DMS53 treated with DMSO at 0.1 percent for 48 hours (cell line): ENCODE measurements around the gene SEC61A1.

ENCODE experiments used
- DNase-seq: peaks from one replicate; lab custom pipeline; 2025; ENCODE audit not compliant: unreplicated experiment; lab: John Stamatoyannopoulos, UW

The SEC61A1 gene

GRCh38 chr3:128111147-128111546, 58.9 kb downstream of the SEC61A1 start:
- no peak for DNase-seq

- DNase-seq, result no peak
Observed at GRCh38 chr3:128112357-128112968, 60.2 kb downstream of the SEC61A1 start.

GRCh38 chr3:128113817-128114794, 61.9 kb downstream of the SEC61A1 start:
- DNase-seq, result no peak
